GM08714 (cell line): ENCODE results near the gene CSNK2A3.

ENCODE experiments used
- H3K4me3 ChIP-seq: fragments of 200-500 bp; sonication (Bioruptor generic); 2 replicates; pipeline ENCODE4 v1.5.1; 2014; ENCODE audit warnings: mild to moderate bottlenecking, low read length, inconsistent platforms
- ZNF274 ChIP-seq: IDR thresholded peaks from 2 replicates; pipeline ENCODE4 v1.6.1; 2012; ENCODE audit warnings: mild to moderate bottlenecking, low read depth, low read length

CSNK2A3 gene

GRCh38 chr11:11387207-11387606, 34.2 kb upstream of the CSNK2A3 start:
- H3K4me3 ChIP-seq, result no peak overlapping the region
- TF ChIP-seq ZNF274, result no peak

GRCh38 chr11:11384829-11385228, 31.8 kb upstream of the CSNK2A3 start:
- no peak for TF ChIP-seq ZNF274
- no peak overlapping the region for H3K4me3 ChIP-seq

DNA sequence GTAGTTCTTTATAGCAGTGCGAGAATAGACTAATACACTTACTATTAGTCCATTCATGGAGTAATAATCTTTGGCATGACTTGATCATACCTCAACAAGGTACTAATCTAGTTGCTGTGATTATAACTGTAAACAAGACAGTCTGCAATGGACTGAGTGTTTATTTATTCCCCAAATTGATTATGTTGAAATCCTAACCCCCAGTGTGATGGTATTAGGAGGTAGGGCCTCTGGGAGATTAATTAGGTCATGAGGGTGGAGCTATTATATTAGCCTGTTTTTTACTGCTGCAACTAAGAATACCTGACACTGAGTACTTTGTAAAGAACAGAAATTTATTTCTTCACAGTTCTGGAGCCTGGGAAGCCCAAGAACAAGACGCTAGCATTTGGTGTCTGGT, 30.9 kb upstream of the CSNK2A3 start:
- no peak for TF ChIP-seq ZNF274
- H3K4me3 ChIP-seq, result no peak overlapping the region

DNA sequence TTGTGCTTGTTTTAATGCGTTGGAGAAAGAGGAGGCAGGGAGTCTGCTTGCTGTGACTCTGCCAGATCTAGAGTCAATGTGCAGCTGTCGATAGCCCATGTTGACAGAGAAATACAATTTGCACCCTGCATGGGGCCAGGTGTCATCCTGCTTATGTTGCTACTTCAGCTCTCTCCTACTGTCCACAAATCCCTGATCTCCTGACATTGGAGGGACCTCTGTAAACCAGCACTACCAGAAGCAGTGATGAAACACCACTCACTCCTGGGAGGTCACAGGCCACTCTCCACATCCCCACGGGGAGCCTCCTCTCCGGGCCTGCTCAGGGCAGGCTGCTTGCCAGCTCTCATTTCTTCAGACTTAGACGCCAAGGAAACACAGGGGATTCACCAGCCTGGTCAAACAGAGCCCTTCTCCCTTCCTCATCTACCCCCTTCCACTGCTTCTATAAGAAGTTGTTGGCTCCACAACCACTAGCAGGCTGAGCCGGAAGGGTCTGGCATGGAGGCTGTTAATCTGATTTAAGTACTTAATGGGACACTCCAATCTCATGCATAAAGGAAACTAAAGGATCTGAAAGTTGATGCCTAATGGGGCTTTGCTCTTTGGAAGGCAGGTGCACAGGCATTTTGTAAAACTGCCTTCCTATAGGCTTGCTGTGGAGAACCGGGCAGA, 29.9 kb upstream of the CSNK2A3 start:
- no peak overlapping the region for H3K4me3 ChIP-seq
- no peak for TF ChIP-seq ZNF274

- TF ChIP-seq ZNF274, result no peak
- H3K4me3 ChIP-seq, result no peak overlapping the region
These were observed 28.5 kb upstream of the CSNK2A3 start for GRCh38 chr11:11381471-11382105.

DNA sequence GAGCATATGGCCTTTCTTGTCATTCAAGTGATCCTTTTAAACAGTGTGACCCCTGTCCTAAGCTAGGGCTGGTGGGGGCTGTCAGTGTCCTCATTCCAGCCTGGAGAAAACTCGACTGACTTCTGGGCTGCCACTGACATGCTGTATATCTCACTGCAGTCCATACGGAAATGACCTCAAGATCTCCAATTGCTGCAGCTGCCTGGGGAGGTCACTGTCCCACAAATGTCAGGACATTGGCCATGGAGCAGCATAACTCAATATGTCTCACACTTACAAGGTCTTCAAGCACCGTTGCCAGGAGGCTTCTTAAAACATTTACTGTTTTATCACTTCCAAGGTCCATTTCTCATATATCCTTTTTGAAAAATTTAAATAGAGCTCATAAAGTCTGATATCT, 27.8 kb upstream of the CSNK2A3 start:
- no peak for TF ChIP-seq ZNF274
- no peak overlapping the region for H3K4me3 ChIP-seq

- no peak for TF ChIP-seq ZNF274
- H3K4me3 ChIP-seq, result no peak overlapping the region
These were observed 27.3 kb upstream of the CSNK2A3 start for GRCh38 chr11:11380340-11380739.

DNA sequence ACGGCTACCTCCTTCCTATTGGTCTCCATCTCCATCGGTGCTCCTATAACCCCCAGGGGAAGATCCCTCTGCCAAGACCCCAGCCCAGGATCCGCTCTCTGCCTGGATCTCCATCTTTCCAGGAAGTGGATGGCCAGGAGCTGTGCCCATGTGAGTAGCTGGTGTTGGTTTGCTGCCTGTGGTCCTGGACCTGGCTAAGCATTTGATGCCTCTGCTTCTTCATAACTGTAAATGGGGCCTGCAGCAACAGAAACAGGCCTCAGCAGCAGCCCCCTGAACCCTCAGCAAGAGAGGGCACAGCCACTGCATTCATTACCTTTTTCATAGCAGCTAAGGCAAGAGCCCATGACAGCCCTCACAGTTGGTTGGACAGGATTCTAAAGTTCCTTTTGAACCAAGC, 26.6 kb upstream of the CSNK2A3 start:
- H3K4me3 ChIP-seq, result no peak overlapping the region
- no peak for TF ChIP-seq ZNF274

GRCh38 chr11:11378184-11378940, 25.3 kb upstream of the CSNK2A3 start:
- no peak for TF ChIP-seq ZNF274
- no peak overlapping the region for H3K4me3 ChIP-seq

GRCh38 chr11:11374358-11375148, 21.5 kb upstream of the CSNK2A3 start:
- no peak for TF ChIP-seq ZNF274

DNA sequence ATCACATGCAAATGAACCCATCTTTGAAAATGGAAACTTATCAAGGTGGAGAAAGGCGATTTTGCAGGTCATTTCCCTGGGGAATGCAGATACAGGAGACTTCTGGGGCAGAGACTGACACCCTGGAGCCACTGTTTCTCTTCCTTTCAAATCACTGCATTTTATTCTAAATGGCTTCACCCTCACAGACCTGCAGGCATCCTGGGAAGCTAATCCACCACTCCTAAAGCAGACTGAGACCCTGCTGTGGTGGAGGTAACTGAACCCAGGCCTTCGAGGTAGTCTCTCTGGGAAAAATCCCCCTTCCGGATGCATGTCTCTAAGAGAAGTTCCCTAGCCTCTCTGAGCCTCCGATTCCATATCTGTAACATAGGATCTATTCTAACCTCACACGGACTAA, 20.9 kb upstream of the CSNK2A3 start:
- no peak overlapping the region for H3K4me3 ChIP-seq
- TF ChIP-seq ZNF274, result no peak

More at GRCh38 chr11:11374358-11375148, 21.5 kb upstream of the CSNK2A3 start:
- H3K4me3 ChIP-seq, result no peak overlapping the region

DNA sequence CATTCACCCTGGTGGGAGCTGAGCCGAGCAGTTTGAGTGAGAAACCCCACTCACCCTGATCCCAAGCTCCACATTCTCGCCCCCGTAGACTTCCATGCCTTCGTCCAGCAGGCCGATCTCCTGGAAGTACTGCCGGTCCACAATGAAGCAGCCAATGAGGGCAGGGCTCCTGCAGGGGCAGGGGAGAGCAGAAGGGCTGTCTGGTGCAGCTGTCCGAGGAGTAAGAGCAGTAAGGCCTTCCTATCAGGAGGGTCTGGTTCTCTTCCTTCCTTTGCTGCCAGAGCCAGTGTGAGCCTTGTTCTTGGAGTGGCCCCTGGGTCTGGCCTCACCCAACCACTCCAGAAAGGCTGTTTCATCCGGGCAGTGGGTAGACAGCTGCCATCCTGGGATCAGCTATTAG, 19.4 kb upstream of the CSNK2A3 start:
- TF ChIP-seq ZNF274, result no peak
- H3K4me3 ChIP-seq, result no peak overlapping the region

- no peak overlapping the region for H3K4me3 ChIP-seq
These were observed 17.9 kb upstream of the CSNK2A3 start for GRCh38 chr11:11370962-11371303.

GRCh38 chr11:11370255-11370961, 17.4 kb upstream of the CSNK2A3 start:
- H3K4me3 ChIP-seq, result no peak overlapping the region
- TF ChIP-seq ZNF274, result no peak

More at GRCh38 chr11:11370962-11371303, 17.9 kb upstream of the CSNK2A3 start:
- TF ChIP-seq ZNF274, result no peak

GRCh38 chr11:11366793-11367192, 13.7 kb upstream of the CSNK2A3 start:
- H3K4me3 ChIP-seq, result no peak overlapping the region
- no peak for TF ChIP-seq ZNF274
